ENCODE results near the gene C2orf72. TPM values are rescaled to one million over a fixed set of nuclear protein-coding genes. Genes with fewer than 3 reads are reported as not detected.
"Not testable (repeated sequence)": the region's sequence is repeated elsewhere in the genome, so short reads cannot be mapped to it uniquely, and the experiment has no call there.

C2orf72 gene
- total RNA-seq, 1 experiment from 2014 or later, result not detected

DNA sequence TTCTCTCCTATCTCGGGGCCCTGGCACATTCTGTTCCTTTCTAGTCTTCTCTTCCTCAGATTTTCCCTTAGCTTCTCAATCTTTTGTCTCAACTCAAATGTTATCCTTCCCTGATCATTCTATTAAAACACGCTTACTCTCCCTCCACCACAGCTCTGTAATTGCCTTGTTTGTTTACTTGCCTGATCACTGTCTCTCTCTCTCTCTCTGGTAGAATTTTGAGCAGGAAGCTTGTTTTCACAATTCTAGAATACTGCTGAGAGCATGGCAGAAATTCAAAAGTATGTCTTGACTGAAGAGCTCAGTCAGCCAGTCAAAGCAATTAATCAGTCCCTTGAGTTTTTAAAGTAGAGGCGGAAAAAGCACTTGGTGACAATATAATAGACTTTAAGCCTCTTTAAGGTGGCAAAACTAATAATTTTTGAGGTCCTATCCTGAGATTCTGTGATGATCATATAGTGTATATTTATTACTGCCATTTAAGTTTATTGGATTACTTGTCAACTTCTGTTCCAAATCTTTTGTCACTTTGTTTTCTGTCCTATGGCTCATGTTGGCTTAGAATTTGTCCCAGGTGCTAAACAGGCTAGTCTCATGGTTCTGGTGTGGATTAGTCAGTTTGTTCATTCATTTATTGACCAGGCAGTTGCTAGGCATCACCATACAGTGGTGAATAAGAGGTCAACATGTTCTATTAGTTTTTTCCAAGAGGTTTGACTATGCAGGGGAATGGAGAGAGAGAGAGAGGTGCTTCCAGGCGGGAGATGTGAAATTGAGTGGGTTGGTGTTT lies 21.6 kb downstream of the C2orf72 start:
- Histone ChIP-seq H3K27ac (no peak overlapping the region), H3K36me3 (peaks cover 36% of the 10 kb centered on the region), H3K4me3 (no peak overlapping the region), H3K4me1 (peaks cover 9% of the 10 kb centered on the region), H3K9me3 (replicated peaks) (no peaks in the 10 kb centered on the region), H3K27me3 (no peaks in the 10 kb centered on the region)
- no peak for DNase-seq

DNA sequence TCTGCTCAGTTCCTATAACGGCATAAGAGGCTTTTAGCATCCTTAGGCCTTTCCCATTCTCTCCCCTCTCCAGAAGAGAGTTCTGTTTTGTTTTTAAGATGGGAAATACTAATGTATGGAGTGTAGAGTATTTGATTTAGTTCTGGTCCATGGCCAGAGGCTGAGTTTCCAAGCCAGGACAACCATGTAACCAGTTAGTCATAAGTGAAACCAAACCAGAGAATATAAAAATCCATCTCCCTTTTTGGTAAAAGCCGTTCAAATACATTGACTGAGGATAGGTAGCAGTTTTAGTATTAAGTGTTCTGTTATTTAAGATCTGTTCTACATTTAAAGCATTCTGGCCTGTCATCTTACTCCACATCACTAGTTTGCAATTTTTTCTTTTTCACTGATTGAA lies 22.4 kb downstream of the C2orf72 start:
- Histone ChIP-seq H3K9me3 (replicated peaks) (no peaks in the 10 kb centered on the region), H3K27me3 (no peaks in the 10 kb centered on the region), H3K27ac (no peak overlapping the region), H3K4me1 (peaks cover 9% of the 10 kb centered on the region), H3K36me3 (peaks cover 44% of the 10 kb centered on the region), H3K4me3 (no peak overlapping the region)
- no peak for DNase-seq

DNA sequence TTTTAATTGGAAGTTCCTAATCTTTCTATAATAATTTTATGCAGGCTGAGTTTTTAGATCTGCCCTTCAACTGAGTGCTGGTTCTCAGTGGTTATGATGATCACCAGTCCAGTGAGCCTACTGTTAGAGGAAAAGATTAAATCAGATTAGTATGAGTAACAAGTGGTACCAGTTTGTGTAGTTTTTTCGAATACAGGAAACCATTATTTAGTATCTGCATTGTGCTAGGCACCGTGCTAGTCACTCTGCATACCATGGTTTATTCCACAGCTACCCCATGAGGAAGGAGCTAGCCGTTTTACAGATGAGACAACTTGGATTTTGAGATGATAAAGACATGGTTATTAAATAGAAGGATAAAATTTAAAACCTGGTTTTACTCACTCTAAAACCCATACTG lies 25.5 kb downstream of the C2orf72 start:
- Histone ChIP-seq H3K9me3 (replicated peaks) (no peaks in the 10 kb centered on the region), H3K36me3 (peaks cover 70% of the 10 kb centered on the region), H3K27me3 (no peaks in the 10 kb centered on the region), H3K4me1 (peaks cover 9% of the 10 kb centered on the region), H3K4me3 (no peak overlapping the region), H3K27ac (no peak overlapping the region)
- no peak for DNase-seq

DNA sequence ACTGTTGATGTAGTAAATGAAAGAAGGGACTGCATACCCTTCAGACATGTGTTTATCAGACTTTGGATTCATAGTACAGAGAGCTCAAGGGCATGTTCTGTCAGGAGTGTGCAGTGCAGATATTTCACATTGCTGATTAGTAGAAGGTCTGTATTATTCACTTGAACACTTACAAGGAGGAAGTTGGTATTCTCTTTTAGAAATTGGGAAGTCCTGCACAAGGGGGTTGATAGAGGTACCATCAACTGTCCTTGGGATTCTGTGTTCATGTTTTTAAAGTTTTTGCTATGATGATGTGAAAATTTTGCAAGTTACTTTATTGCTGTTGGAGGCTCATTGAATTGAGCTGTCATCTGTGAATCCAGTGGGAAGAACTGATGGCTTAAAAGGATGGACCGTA lies 26.0 kb downstream of the C2orf72 start:
- Histone ChIP-seq H3K4me3 (no peak overlapping the region), H3K27ac (no peak overlapping the region), H3K27me3 (no peaks in the 10 kb centered on the region), H3K4me1 (peaks cover 7% of the 10 kb centered on the region), H3K9me3 (replicated peaks) (no peaks in the 10 kb centered on the region), H3K36me3 (peaks cover 73% of the 10 kb centered on the region)
- no peak for DNase-seq

DNA sequence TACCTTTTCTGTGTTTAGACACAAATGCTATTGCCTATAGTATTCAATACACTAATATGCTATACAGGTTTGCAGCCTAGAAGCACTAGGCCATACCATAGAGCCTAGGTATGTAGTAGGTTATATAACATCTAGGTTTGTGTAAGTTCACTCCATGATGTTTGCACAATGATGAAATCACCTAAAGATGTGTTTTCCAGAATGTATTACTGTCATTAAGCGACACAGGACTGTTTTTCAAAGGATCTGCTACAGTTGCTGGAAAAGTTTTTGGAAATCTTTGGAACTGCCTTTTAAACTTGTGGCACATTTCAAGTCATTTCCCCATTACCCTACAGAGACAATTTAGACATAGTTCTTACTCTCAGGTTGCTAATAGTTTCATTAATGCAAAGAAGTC lies 28.6 kb downstream of the C2orf72 start:
- Histone ChIP-seq H3K27me3 (no peaks in the 10 kb centered on the region), H3K27ac (no peak overlapping the region), H3K4me3 (no peak overlapping the region), H3K9me3 (replicated peaks) (no peaks in the 10 kb centered on the region), H3K4me1 (no peaks in the 10 kb centered on the region), H3K36me3 (peaks cover 89% of the 10 kb centered on the region)
- DNase-seq, result no peak

DNA sequence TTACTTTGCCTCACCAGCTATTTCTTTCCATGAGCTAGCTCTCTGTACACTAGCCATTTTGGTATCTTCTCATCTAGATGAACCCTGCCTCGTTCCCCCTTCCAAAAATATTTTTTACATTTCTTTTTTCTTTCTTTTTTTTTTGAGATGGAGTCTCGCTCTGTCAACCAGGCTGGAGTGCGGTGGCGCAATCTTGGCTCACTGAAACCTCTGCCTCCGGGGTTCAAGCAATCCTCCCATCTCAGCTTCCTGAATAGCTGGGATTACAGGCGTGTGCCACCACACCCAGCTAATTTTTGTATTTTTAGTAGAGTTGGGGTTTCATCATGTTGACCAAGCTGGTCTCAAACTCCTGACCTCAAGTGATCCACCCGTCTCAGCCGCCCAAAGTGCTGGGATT lies 30.2 kb downstream of the C2orf72 start:
- not testable (repeated sequence) for H3K27me3 ChIP-seq; H3K27ac ChIP-seq; DNase-seq; H3K4me1 ChIP-seq; H3K9me3 ChIP-seq (replicated peaks); H3K4me3 ChIP-seq
- H3K36me3 ChIP-seq, result peaks cover 88% of the 10 kb centered on the region

DNA sequence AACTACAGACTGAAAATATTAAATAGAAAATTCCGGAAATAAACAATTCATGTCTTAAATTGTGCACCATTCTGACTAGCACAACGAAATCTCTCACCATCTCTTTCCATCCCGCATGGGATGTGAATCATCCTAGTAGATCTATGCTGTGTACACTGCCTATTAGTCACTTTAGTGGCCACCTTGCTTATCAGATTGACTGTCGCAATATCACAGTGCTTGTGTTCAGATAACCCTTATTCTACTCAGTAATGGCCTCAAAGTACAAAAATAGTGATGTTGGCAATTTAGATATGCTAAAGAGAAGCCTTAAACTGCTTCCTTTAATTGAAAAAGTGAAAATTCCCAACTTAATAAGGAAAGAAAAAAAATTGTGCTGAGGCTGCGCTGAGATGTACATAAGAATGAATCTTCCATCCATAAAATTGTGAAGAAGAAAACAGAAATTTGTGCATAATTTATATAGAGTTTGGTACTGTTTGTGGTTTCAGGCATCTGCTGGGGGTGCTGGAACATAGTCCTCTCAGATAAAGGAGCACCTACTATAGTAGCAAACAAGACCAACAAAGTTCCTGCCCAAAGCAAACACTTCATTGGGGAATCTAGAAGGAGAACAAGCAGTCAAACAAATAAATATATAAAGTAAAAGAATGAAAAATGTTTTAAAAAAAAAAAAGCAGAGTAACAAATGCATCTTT lies 31.4 kb downstream of the C2orf72 start:
- Histone ChIP-seq H3K27ac (no peak overlapping the region), H3K4me3 (no peak overlapping the region), H3K27me3 (no peaks in the 10 kb centered on the region), H3K36me3 (peaks cover 86% of the 10 kb centered on the region), H3K4me1 (no peaks in the 10 kb centered on the region), H3K9me3 (replicated peaks) (no peaks in the 10 kb centered on the region)
- DNase-seq, result no peak

DNA sequence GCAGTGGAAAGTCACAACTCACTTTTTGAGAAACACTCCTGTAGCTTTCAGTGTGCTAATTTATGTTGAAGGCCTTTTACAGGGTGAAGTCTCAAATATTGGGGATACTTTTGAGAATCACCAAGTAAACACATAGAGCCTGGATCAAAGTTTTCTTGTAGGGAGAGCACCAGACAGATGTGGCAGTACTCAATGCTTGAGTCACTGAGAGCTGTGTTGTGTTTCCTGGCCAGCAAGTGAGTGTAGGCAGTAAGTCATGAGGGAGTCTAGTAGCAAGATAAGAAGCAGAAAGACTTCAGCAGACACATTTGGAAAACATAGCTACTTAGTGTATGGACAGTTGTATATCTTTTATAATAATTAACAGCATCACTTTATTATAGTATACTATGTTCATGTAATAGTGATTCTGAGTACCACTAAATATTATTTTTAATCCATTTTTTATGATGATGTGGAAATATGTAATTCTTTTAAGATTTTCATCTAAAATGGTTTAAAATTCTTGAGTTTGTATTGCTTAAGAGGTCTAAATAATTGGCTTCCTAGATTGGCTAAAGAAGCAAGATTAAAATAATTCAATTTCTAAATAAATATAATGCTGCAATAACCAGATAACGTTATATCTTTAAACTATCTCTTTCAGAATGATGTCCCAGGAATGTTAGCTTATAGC lies 32.2 kb downstream of the C2orf72 start:
- Histone ChIP-seq H3K27ac (no peak overlapping the region), H3K4me3 (no peak overlapping the region), H3K9me3 (replicated peaks) (no peaks in the 10 kb centered on the region), H3K4me1 (no peaks in the 10 kb centered on the region), H3K36me3 (peaks cover 86% of the 10 kb centered on the region), H3K27me3 (no peaks in the 10 kb centered on the region)
- DNase-seq, result no peak

DNA sequence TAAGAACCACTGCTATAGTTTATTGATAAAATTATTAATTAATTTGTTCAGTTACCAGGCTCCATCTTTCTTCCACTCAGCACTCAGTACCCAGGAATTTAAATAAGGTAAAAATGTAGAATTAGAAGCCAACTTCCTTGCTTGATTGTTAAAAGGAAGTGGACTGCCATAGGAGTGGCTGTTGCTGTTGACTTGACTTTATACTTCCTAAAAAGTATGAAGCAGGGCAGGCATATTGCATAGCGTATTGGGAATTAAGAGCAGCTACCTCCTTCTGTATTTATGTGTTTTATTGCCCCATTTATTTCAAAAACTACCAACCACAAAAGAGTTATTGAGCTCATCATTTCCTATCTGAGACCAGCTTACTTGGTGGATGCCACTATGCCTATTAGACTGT lies 47.2 kb downstream of the C2orf72 start:
- no peaks in the 10 kb centered on the region for H3K27me3 ChIP-seq
- H3K4me1 ChIP-seq, result no peaks in the 10 kb centered on the region
- H3K4me3 ChIP-seq, result no peak overlapping the region
- H3K27ac ChIP-seq, result no peak overlapping the region
- H3K36me3 ChIP-seq, result peaks cover 95% of the 10 kb centered on the region
- H3K9me3 ChIP-seq (replicated peaks), result no peaks in the 10 kb centered on the region
- DNase-seq, result no peak

DNA sequence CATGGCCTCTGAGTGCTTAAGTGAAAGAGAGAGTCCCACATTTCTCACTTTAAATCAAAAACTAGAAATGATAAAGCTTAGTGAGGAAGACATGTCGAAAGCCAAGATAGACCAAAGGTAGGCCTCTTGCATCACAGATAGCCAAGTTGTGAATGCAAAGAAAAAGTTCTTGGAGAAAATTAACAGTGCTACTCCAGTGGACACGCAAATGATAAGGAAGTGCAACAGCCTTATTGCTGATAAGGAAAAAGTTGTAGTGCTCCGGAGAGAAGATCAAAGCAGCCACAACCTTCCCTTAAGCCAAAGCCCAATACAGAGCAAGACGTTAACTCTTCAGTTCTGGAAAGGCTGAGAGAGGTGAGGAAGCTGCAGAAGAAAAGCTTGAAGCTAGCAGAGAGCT lies 51.4 kb downstream of the C2orf72 start:
- DNase-seq, result no peak
- no peak overlapping the region for H3K4me3 ChIP-seq
- H3K9me3 ChIP-seq (replicated peaks), result no peaks in the 10 kb centered on the region
- no peaks in the 10 kb centered on the region for H3K27me3 ChIP-seq
- peaks cover 2% of the 10 kb centered on the region; the same call in 1 of the 2 replicates for H3K4me1 ChIP-seq
- peaks cover 93% of the 10 kb centered on the region for H3K36me3 ChIP-seq
- no peak overlapping the region for H3K27ac ChIP-seq

DNA sequence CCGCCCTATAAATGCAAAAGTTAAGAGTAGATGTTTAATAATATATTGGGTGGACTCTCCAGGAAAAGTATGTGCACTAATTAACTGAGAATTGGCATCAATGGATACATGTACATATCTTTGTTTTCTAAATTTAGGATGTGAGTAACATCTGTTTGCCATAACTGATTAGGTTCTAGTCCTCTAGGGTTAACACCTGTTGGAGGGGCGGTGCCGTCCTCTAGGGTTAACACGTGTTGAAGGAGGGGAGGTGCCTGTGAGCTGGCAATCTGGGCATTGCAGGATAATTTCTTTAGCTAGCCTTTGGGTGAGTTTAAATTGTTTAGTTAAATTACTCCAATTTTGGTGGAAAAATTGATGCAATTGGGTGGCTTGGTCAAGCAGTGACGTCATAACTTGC lies 56.6 kb downstream of the C2orf72 start:
- Histone ChIP-seq H3K36me3 (peaks cover 87% of the 10 kb centered on the region), H3K27me3 (no peaks in the 10 kb centered on the region), H3K27ac (no peak overlapping the region), H3K4me3 (no peak overlapping the region), H3K4me1 (peaks cover 3% of the 10 kb centered on the region; the same call in 1 of the 2 replicates), H3K9me3 (replicated peaks) (no peaks in the 10 kb centered on the region)
- DNase-seq, result peak; percentile 27 to 31

DNA sequence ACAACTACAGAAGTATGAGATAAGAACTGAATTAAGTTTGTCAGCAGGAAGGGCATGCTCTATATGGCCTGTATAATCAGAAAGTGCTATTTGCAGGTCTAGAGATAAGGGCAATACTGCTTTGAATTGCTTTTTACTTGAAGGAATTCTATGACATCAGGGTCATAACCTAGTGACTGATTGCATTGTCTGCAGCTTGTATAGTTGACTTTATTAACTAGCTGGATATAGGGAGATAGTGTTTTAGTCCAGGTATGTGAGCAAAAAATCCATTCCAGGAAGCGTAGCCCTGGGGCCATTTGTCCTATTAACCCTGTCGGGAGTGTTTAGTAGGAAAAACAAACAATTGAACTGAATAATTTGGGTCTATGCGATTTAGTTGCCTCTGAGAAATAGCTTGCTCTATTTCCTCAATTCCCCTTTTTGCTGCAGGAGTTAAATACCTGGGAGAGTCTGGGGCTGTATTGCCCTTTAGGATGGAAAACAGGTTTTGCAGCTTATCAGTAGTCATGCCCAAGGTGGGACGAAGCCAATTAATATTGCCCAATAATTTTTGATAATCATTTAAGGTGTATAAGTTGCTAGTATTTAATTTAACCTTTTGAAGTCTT lies 57.5 kb downstream of the C2orf72 start:
- Histone ChIP-seq H3K9me3 (replicated peaks) (no peaks in the 10 kb centered on the region), H3K27ac (no peak overlapping the region), H3K4me3 (no peak overlapping the region), H3K4me1 (peaks cover 3% of the 10 kb centered on the region; the same call in 1 of the 2 replicates), H3K27me3 (no peaks in the 10 kb centered on the region), H3K36me3 (peaks cover 89% of the 10 kb centered on the region)
- DNase-seq, result no peak

All from SJCRH30 (cell line).